GM04503 (cell line): ENCODE measurements around the gene COX19.
"Not testable (repeated sequence)": the region's sequence is repeated elsewhere in the genome, so short reads cannot be mapped to it uniquely, and the experiment has no call there.

Experiments
- DNase-seq: peaks from one replicate; pipeline ENCODE4 v3.0.0-alpha.2; 2012; ENCODE audit warnings: low read depth

The COX19 gene

DNA sequence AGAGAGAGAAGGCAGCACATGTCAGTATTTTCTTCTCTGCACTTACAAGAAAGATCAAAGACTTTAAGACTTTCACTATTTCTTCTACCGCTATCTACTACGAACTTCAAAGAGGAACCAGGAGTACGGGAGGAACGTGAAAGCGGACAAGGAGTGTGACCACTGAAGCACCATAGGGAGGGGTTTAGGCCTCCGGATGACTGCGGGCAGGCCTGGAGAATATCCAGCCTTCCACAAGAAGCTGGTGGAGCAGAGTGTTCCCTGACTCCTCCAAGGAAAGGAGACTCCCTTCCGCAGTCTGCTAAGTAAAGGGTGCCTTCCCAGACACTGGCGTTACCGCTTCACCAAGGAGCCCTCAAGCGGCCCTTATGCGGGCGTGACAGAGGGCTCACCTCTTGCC is 14.4 kb downstream of the COX19 start:
- not testable (repeated sequence) for DNase-seq

DNA sequence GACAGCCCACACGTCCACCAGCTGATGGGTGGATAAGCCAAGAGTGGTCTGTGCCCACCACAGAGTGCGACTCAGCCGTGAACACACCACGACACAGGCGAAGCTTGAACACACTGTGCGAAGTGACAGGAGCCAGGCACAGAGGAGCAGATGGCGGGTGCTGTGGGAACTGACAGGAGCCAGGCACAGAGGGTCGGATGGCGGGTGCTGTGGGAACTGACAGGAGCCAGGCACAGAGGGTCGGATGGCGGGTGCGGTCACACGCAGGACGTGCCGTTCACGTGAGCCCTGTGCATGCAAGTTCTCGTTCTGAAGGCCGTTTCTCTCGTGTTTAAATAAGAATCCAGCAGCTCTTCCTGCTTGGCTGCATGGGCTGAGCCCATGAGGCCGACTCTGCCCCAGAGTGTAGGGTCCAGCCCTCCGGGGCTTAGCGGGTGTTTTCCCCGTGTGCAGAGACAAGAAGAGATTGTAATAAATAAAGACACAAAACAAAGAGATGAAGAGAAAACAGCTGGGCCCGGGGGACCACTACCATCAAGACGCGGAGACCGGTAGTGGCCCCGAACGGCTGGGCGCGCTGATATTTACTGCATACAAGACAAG is 15.0 kb downstream of the COX19 start:
- no peak for DNase-seq

GRCh38 chr7:959740-960139 is 15.6 kb downstream of the COX19 start:
- DNase-seq = not testable (repeated sequence)

DNA sequence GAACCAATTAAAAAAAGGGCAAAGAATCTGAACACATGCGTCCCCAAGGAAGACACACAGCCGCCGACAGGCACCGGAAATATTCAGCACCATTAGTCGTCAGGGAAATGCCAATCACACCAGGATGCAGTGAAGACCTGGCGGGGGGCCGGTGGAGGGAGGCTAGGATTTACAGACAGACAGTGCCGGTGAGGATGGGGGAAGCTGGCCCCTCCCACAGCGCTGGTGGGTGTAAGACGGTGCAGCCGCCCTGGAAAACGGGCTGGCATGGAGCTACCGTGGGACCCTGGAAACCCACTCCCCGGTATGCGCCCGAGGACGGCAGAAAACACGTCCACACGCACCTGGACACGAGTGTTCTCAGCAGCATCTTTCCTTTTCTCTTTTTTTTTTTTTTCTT is 16.1 kb downstream of the COX19 start:
- DNase-seq = no peak

- DNase-seq = no peak
Observed at GRCh38 chr7:958221-959200, 16.8 kb downstream of the COX19 start.

DNA sequence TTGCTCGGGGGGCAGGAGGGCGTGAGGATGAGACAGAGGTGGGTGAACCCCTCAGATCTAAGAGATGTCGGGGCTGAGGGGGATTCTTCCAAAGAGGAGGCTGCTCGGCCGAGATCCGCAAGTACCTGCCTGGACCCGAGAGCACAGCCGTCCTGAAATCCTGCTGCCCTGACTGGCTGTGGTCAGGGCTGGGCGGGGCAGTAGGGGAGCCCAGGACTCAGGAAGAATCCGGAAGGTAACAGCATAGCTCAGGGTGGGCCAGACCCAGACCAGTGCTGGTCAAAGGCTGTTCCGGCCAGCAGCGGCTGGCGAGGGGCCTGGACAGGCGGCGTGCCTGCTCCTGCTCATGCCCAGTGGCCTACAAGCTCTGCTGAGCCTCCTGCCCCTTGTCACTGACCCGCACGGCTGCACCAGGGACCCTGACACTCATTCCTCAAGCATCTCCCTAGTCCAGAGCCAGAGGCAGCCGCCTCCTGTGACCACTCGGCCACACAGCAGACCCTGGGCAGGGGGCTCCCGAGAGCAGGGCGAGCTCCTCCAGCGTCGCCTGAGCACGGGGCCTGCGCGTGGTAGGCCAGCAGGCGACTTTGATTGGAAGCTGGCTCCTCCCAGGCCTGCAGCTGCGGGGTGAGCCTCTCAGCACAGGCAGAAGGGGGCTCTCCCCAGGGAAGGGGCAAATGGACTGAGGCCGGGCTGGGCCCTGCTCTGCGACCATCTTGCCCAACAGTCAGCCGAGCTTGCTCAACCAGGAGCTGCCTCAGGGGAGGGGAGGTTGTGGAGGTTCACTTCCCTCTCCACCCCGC is 17.7 kb downstream of the COX19 start:
- DNase-seq = no peak

GRCh38 chr7:956031-956430 is 19.3 kb downstream of the COX19 start:
- no peak for DNase-seq

DNA sequence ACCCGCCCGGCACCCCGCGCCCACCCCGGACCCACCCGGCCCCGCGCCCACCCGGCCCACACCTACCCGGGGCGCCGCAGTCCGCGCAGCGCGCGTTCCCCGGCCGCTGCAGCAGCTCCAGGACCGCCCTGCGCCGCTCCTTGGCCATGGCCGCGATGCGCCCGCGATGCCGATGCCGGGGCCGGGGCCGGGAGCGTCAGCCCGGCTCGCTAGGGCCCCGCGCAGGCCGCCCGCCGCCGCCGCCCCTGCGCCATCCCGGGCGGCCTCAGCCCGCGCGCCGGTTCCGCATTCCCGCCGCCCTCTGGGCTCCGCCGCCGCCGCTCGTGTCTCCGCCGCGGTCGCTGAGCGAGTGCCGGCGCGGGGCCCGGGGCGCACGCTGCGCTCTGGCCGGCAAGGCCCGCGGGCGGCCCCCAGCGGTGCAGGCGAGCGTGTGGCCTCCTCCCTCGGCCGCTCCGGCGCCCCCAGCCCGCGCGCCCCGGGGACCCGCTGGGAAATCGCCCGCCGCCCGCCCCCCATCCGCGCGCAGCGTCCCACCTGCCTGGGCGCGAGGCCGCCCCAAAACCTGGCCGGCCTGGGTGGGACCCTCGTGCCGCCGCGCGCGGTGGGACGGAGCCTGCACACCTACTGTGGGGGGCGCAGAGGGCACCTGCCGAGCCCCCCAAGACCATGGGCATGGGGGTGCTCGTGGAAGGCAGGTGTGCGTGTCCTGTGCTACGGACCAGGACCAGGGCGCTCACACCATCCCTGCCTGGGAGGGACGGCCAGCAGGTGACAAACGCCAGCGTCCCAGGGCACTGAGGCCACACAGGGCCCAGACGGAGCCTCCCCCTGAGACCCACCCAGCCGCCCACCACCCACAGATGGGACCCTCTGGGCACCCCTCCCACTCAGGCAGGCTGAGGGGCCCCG is 20.8 kb downstream of the COX19 start, which contains the start of gene ADAP1:
ADAP1 (minus strand) TSS at position 351 of the 909 bp plus-strand sequence; CDS start at position 148, 203 bp downstream.
- DNase-seq = no peak

- DNase-seq = no peak
Observed at GRCh38 chr7:953547-954327, 21.6 kb downstream of the COX19 start.

DNA sequence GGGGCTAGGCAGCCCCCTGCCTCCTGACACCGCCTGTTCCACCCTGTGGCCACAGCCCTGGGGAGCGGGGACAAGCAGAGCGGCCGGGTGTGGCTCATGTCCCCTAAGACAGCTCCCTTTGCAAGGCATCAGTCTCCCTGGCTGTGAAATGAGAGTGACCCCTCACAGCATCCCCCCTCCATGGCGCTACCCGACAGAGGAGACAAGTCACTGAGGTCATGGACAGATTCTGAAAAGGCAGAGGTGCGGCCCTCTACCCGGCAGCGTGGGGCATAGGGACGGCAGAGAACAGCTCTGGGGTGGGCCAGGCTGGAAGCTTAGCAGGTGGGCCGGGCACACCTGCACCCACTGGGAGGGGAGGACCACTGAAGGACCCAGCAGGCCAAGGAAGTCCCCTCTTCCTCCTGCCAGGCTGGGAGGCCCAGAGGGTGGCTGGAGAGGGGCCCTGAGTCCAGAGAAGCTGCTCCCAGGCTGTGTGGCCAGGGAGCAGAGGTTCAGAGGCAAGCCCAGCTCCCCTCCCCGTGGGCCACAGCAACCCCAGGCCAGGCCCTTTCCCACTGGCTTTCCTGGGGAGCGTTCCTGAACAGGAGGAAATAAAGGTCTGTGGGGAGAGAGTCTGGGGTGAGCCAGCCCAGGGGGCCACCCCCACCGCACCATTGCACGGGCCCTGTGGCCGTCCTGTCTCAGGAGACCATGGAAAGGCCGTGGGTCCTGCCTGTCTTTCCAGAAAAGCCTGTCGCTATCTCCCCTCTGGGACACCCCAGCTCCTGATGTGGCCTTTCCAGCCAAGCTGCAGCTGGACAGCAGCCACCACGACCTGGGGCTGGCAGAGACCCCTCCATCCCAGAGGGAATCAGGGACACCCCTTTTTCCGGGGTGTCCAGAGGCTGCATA is 22.6 kb downstream of the COX19 start:
- no peak for DNase-seq

DNA sequence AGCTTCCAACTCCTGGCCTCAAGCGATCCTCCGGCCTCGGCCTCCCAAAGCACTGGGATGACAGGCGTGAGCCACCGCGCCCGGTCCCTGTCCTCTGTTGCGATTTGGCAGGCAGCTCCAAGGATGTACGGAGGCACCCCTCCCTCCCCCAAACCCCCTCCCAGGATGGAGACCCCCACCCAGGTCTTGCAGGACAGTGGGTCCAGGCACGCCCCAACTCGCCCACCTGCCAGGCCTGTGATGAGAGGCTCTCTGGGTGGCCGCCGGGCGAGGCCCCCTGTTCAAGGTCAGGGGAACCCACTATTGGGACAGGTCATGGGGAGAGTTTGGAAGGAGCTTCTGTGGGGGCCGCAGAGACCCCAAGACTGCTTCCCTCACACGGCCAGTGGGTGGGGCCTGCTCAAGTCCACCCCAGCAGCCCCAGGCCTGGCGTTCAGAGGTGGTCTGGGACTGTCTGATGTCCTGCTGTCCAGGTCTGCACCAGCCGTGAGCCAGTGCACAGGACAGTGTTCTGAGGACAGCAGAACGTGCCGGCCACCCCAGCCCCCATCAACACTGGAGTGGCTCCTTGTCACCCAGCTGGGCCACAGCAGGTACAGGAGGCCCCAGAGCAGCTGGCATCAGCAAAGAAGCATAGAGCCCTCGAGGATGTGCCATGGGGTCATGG is 23.3 kb downstream of the COX19 start:
- no peak for DNase-seq

DNA sequence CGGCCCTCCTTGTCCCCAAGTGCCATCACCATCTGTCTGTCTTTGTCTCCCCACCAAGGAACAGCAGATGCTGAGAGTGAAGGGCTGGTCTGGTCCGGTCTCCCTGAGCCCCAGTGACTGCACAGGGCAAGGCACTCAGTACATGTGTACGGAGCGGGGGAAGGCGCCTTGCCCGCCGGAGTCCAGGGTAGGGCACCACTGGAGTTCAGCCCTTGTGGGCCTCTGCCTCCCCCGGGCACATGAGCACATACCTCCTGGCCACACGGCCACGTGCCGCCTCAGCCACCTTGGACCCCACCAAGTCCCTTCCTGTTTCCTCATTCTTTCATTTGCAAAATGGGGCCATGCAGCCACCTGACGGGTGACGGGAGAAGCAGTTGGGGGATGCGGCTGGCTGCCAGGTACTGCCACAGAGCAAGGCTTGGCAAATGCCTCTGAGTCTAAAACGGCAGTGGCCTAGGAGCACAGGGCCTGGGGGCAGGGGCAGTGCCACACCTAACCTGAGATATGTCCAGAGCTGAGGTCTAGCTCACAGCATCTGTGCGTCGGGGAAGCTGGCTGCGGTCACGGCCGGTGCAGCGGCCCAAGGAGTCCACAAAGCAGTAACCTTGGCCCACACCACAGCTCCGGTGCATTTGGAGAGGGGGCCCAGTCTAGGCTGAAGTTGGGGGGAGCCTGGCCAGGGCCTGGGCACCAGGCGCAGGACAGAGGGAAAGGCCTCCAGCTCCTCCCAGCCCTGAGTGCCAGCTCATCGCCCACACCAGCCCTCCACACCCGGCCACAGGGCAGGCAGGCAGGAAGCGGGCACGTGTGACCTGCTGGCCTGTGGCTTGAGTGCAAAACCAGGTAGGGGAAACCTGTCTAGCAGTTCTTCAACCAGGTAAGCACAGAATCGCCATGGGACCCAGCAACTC is 26.1 kb downstream of the COX19 start:
- DNase-seq = no peak

- DNase-seq = no peak
Observed at GRCh38 chr7:947391-948210, 27.7 kb downstream of the COX19 start.

DNA sequence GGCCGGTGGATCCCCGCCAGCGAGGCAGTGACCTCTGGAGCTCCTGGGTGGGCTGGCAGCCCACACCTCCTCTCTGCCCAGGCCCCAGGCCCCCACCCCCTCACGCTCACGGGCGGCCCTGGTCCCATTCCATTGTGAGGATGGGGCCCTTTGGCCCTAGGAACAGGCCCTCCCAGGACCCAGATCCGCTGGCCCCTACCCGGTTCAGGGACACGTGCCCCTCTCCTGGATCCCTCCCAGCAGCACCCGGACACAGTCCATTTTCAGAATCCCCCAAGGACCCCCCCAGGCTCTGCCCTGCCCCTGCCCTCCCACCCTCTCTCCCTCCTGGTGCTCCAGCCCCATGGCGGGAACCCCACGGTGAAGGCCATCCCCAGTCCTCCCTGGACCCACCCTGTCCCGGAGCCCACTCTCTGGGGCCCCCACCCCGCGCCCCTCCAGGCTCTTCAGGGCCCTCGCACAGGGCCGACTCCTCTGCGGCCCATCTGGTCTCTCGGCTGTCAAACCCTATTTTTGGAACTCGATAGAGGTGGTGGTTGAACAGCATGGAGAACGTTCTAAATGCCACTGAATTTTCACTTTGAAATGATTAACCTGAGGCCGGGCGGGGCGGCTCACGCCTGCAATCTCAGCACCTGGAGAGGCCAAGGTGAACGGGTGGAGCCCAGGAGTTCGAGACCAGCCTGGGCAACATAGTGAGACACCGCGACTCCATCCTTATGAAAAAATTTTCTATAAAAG is 28.9 kb downstream of the COX19 start:
- DNase-seq = no peak

- DNase-seq = no peak
Observed at GRCh38 chr7:945556-946255, 29.6 kb downstream of the COX19 start.

GRCh38 chr7:945147-945555 is 30.2 kb downstream of the COX19 start:
- DNase-seq = no peak
